Caco-2 (cell line): ENCODE results near the gene CPLX1. TPM values are rescaled to one million over a fixed set of nuclear protein-coding genes. Genes with fewer than 3 reads are reported as not detected.

Experiments used
- BruUV-seq: library from RNA; stranded (reverse); fragments of 400-500 nt; replicated peaks from 2 replicates; lab custom pipeline; 2021; lab: Mats Ljungman, UMichigan
- CTCF ChIA-PET: fragments of 300-600 bp; sonication (Branson Sonifier 250); formaldehyde crosslinking; loops from one replicate; lab custom pipeline; 2022; ENCODE audit warnings: antibody characterized with exemption; lab: Charles Lee
- POLR2A ChIA-PET: fragments of 300-600 bp; sonication (Branson Sonifier 250); formaldehyde crosslinking; loops from one replicate; lab custom pipeline; 2022; ENCODE audit warnings: antibody characterized with exemption; lab: Charles Lee
- DNase-seq, 2 experiments: peaks; one replicate each; pipeline versions ENCODE4 v3.0.0 to v3.0.0-alpha.2; 2020 to 2022
- H3K27me3 ChIP-seq: replicated peaks from 2 replicates; pipeline ENCODE4 v1.6.0; 2011; ENCODE audit warnings: low read length; ENCODE audit not compliant: control insufficient read depth, insufficient read depth
- H3K36me3 ChIP-seq: 2 replicates; pipeline ENCODE4 v1.5.1; 2011; ENCODE audit warnings: low read length; ENCODE audit not compliant: control insufficient read depth, insufficient read depth
- H3K4me1 ChIP-seq: fragments of 250-450 bp; sonication (Bioruptor Pico); 2 replicates; pipeline ENCODE4 v1.5.1; 2020; ENCODE audit warnings: mild to moderate bottlenecking
- H3K4me3 ChIP-seq: 2 replicates; pipeline ENCODE4 v1.5.1; 2011; ENCODE audit warnings: low read depth, mild to moderate bottlenecking, control low read depth, low read length
- H3K9me3 ChIP-seq: fragments of 250-450 bp; sonication (Bioruptor Pico); 2 replicates; pipeline ENCODE4 v1.5.1; 2020; ENCODE audit warnings: mild to moderate bottlenecking, moderate library complexity
- H3K27ac Mint-ChIP-seq: one replicate; pipeline ENCODE4 v1.8.0; 2022; ENCODE audit warnings: mixed read lengths; ENCODE audit not compliant: unreplicated experiment
- H3K27me3 Mint-ChIP-seq: one replicate; pipeline ENCODE4 v1.8.0; 2022; ENCODE audit warnings: mixed read lengths; ENCODE audit not compliant: insufficient read depth, unreplicated experiment
- H3K36me3 Mint-ChIP-seq: one replicate; pipeline ENCODE4 v1.8.0; 2022; ENCODE audit warnings: mild to moderate bottlenecking, mixed read lengths; ENCODE audit not compliant: insufficient read depth, unreplicated experiment
- H3K4me1 Mint-ChIP-seq: one replicate; pipeline ENCODE4 v1.8.0; 2022; ENCODE audit warnings: low read depth, mixed read lengths; ENCODE audit not compliant: unreplicated experiment
- H3K4me3 Mint-ChIP-seq: one replicate; pipeline ENCODE4 v1.8.0; 2022; ENCODE audit warnings: mild to moderate bottlenecking, moderate library complexity, mixed read lengths; ENCODE audit not compliant: unreplicated experiment
- H3K9me3 Mint-ChIP-seq: one replicate; pipeline ENCODE4 v1.8.0; 2022; ENCODE audit warnings: mixed read lengths; ENCODE audit not compliant: unreplicated experiment
- intact Hi-C: fragments of 100-400 bp; cut with micrococcal nuclease; formaldehyde crosslinking; loops from one replicate; pipeline ENCODE4 v1.10.0; 2022; ENCODE audit not compliant: unreplicated experiment
- total RNA-seq: library from RNA; stranded (reverse); gene quantifications from 2 replicates; pipeline ENCODE4 v1.2.3, GENCODE V29; 2022
- TF ChIP-seq, protein P1 (sequence below), 2 experiments: fragments of 200-600 bp in 1 of 2; IDR thresholded peaks; 1 replicate in 1 of 2; 2 replicates in 1 of 2; pipeline versions ENCODE4 v1.5.1 to v1.8.0; 2011 to 2022; ENCODE audit warnings: antibody characterized with exemption in 1 of 2, control low read depth in 1 of 2, inconsistent platforms in 1 of 2, low read depth in 1 of 2, low read length in 1 of 2, mild to moderate bottlenecking in 1 of 2, moderate library complexity in 1 of 2; ENCODE audit not compliant: insufficient read depth in 1 of 2, severe bottlenecking in 1 of 2, unreplicated experiment in 1 of 2

Gene CPLX1
- total RNA-seq, 1 experiment from 2014 or later, result 20.9 TPM

DNA sequence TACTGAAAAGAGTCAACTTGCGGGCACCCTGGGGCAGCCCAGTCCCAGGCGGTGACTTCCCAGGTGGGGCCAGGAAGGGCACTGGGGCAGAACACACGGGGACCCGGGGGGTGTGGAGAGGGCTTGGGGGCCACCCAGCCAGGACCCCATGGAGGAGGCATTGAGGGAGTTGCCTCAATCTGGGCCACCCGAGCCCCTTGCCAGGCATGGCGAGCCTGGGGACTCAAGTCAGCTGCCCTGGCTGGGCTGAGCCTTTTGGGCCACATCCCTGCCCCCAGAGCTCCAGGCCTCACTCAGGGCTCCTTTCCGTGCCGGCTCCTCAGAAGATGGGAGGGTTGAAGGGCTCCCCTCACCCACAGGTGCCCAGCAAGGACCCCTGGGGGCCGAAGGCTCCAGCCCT, 6.6 kb upstream of the CPLX1 start:
- no peaks in the 10 kb centered on the region for H3K36me3 ChIP-seq
- TF ChIP-seq, protein P1, sequence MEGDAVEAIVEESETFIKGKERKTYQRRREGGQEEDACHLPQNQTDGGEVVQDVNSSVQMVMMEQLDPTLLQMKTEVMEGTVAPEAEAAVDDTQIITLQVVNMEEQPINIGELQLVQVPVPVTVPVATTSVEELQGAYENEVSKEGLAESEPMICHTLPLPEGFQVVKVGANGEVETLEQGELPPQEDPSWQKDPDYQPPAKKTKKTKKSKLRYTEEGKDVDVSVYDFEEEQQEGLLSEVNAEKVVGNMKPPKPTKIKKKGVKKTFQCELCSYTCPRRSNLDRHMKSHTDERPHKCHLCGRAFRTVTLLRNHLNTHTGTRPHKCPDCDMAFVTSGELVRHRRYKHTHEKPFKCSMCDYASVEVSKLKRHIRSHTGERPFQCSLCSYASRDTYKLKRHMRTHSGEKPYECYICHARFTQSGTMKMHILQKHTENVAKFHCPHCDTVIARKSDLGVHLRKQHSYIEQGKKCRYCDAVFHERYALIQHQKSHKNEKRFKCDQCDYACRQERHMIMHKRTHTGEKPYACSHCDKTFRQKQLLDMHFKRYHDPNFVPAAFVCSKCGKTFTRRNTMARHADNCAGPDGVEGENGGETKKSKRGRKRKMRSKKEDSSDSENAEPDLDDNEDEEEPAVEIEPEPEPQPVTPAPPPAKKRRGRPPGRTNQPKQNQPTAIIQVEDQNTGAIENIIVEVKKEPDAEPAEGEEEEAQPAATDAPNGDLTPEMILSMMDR (IDR thresholded peaks at IDR 0.05; ENCODE audit: insufficient read depth in 1 of 2, low read depth in 1 of 2, low read length in 1 of 2, severe bottlenecking in 1 of 2, unreplicated experiment in 1 of 2), result no peak
- Mint-ChIP-seq H3K27ac (no peak overlapping the region), H3K4me1 (no peaks in the 10 kb centered on the region), H3K4me3 (no peak overlapping the region), H3K36me3 (no peaks in the 10 kb centered on the region), H3K9me3 (peaks cover 3% of the 10 kb centered on the region), H3K27me3 (peaks cover 4% of the 10 kb centered on the region)
- CTCF ChIA-PET, result no interaction called here
- no peak overlapping the region for H3K4me3 ChIP-seq
- no peaks in the 10 kb centered on the region for H3K4me1 ChIP-seq
- no peaks in the 10 kb centered on the region for H3K27me3 ChIP-seq
- no peak for DNase-seq
- H3K9me3 ChIP-seq, result peaks cover 2% of the 10 kb centered on the region; the same call in 1 of the 2 replicates
- POLR2A ChIA-PET, result no interaction called here
- intact Hi-C loops, result no loop called here
- no TSS peak for BruUV-seq

DNA sequence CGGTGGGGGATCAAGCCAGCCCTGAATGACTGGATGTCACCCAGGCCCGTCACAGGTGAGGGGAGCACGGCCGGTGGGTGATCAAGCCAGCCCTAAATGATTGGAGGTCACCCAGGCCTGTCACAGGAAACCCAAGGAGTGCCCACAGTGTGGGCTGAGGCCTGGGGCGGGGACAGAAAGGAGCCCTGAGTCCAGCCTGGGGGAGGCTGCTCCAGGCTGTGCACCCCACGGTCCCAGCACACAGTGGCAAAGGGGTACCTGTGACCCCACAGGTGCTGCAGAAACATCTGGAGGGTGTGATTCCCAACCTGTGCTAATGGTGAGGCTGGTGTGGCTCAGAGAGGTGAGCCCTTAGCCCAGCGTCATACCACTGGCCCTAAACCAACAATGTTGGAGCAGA, 6.2 kb upstream of the CPLX1 start:
- TF ChIP-seq, protein P1 (IDR thresholded peaks at IDR 0.05; ENCODE audit: insufficient read depth in 1 of 2, low read depth in 1 of 2, low read length in 1 of 2, severe bottlenecking in 1 of 2, unreplicated experiment in 1 of 2), result no peak
- H3K27ac Mint-ChIP-seq, result no peak overlapping the region
- CTCF ChIA-PET, result no interaction called here
- Histone ChIP-seq H3K36me3 (no peaks in the 10 kb centered on the region), H3K9me3 (no peaks in the 10 kb centered on the region), H3K27me3 (no peaks in the 10 kb centered on the region), H3K4me1 (no peaks in the 10 kb centered on the region), H3K4me3 (no peak overlapping the region)
- no peaks in the 10 kb centered on the region for H3K36me3 Mint-ChIP-seq
- H3K4me1 Mint-ChIP-seq, result no peaks in the 10 kb centered on the region
- intact Hi-C loops, result no loop called here
- POLR2A ChIA-PET, result no interaction called here
- H3K4me3 Mint-ChIP-seq, result no peak overlapping the region
- H3K9me3 Mint-ChIP-seq, result no peaks in the 10 kb centered on the region
- no peak for DNase-seq
- peaks cover 4% of the 10 kb centered on the region for H3K27me3 Mint-ChIP-seq
- no TSS peak for BruUV-seq

DNA sequence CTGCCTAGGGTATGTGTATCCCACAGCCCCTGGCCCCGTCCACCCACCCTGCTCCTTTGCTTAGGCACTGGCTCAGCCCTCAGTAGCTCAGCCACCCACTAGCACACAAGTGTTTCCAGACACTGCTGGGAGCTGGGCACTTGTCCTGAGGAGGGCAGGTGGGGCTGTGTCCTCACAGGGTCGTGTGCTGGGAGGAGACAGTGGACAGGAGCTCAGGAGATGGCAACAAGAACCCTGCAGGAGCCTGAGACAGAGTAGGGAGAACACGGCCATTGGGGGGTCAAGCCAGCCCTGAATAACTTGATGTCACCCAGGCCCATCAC, 5.5 kb upstream of the CPLX1 start:
- intact Hi-C loops, result no loop called here
- Mint-ChIP-seq H3K36me3 (no peaks in the 10 kb centered on the region), H3K27me3 (peaks cover 4% of the 10 kb centered on the region), H3K4me1 (no peaks in the 10 kb centered on the region), H3K4me3 (no peak overlapping the region), H3K27ac (no peak overlapping the region), H3K9me3 (no peaks in the 10 kb centered on the region)
- Histone ChIP-seq H3K9me3 (no peaks in the 10 kb centered on the region), H3K4me1 (no peaks in the 10 kb centered on the region), H3K4me3 (no peak overlapping the region), H3K36me3 (no peaks in the 10 kb centered on the region), H3K27me3 (no peaks in the 10 kb centered on the region)
- no peak for DNase-seq
- ChIA-PET CTCF (no interaction called here), POLR2A (interaction anchor here (0.6 kb wide), 1 partner anchor 493 kb away, joined by 3 read pairs; no protein-coding TSS in a partner anchor)
- no TSS peak for BruUV-seq
- TF ChIP-seq, protein P1 (IDR thresholded peaks at IDR 0.05; ENCODE audit: insufficient read depth in 1 of 2, low read depth in 1 of 2, low read length in 1 of 2, severe bottlenecking in 1 of 2, unreplicated experiment in 1 of 2), result no peak
